Thyroid gland (tissue), 4 donors: ENCODE data around the gene CABLES2.

Experiments
- CTCF ChIP-seq, 6 experiments: fragments of 200-600 bp in 3 of 6; fragments of 450-650 bp in 3 of 6; sonication (generic) in 3 of 6; IDR thresholded peaks; one replicate each; pipeline ENCODE4 v1.5.1; 2016 to 2019; ENCODE audit warnings: antibody characterized with exemption in 6 of 6, mild to moderate bottlenecking in 2 of 6, inconsistent platforms in 1 of 6, moderate library complexity in 1 of 6
- POLR2A ChIP-seq, 2 donors: fragments of 450-650 bp; IDR thresholded peaks; one replicate each; pipeline ENCODE4 v1.6.1; 2017; ENCODE audit warnings: antibody characterized with exemption in 2 of 2, mild to moderate bottlenecking in 2 of 2, moderate library complexity in 1 of 2

GRCh38 chr20:62364911-62365736, 42.0 kb downstream of the CABLES2 start:
- TF ChIP-seq CTCF (IDR thresholded peaks at IDR 0.05), result no peak
- TF ChIP-seq POLR2A (IDR thresholded peaks at IDR 0.05), result peak in 1 of 2 donors; percentile 49
